Measurements from ENCODE around the gene CSMD2.

Gene CSMD2

GRCh38 chr1:33622757-33623156 lies 542.3 kb downstream of the CSMD2 start:
- no peak for DNase-seq

GRCh38 chr1:33618636-33619035 lies 546.4 kb downstream of the CSMD2 start:
- DNase-seq, result no peak

DNA sequence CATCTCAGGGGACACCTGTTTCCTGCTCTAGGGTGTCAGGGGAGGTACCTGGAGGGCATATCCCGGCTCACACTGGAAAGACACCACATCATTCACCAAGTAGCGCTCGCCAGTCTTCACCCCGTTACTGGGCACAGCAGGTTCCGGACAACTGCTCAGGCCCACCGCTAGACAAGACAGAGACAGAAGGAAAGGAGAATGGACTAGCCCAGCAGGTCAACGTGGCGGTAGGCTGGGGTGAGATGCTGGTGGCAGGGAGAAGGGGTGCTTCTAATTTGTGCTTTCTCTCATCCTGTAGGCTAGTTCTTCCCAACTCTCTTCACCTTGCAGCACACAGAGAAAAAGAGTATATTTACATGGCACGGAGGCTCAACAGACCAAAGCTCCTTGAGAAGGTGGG lies 547.6 kb downstream of the CSMD2 start:
- DNase-seq, result no peak

DNA sequence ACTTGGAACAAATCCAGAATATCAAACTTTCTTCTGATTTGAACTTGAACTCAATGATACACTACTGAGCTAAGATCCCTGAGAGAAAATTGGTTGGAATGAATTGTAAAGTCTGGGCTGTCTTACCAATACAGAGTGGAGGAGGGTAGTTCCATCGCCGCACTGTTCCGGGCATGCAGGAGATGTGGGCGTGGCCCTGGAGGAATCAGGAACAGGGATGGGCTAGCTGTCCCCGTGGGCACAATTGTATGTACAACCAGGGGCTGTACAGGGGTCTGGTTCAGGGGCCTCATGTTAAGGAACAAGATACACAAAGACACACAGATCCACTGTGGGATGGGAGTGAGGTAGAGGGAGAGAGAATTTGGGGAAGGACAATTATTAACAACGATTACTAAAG lies 548.2 kb downstream of the CSMD2 start:
- DNase-seq, result no peak

DNA sequence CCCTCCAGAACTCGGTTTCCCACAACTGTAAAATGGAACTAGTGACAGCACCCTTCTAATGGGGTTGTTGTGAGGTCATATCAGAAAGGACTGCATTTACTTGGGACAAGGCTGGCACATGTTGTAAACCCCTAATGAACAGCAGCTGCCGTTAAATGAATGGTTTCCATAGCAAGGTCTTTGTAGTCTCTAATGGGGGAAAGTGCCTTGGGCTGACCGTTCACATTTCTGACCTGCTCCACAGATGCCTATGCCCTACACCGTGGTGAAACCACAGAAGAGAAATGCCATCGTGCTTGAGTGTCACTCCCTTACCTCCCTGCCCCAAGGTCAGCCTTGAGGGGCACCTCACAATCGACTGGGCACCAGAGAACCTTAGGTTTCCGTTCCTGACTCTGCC lies 549.5 kb downstream of the CSMD2 start:
- DNase-seq, result no peak

DNA sequence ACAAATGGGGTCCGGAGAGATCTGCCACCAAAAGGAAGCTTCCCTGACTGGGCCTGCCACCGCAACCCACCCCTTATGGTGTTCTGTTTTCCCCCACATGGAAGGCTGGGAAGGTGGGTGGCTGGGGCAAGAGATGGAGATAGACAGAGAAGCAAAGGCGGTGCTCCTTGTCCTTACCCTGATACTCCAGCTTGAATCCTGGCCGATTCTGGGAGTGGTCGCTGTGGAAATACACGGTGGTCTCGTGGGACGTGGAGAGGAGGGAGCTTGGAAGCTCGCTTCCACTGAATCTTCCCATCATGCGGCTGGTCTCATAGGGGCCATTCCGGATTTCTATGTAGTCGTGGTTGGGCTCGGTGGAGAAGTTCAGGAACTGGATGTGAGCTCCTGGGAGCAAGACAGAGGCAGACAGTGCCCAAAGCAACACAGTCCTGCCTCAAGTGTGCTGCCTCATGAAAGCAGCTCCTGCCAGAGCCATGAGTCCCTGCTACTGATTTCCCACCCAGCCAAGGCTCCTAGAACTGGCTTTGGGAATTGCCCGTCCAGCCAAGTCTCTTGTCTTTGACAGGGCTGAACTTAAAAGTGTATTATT lies 554.1 kb downstream of the CSMD2 start:
- no peak for DNase-seq

- no peak for DNase-seq
These were observed 554.6 kb downstream of the CSMD2 start for GRCh38 chr1:33610391-33610790.

DNA sequence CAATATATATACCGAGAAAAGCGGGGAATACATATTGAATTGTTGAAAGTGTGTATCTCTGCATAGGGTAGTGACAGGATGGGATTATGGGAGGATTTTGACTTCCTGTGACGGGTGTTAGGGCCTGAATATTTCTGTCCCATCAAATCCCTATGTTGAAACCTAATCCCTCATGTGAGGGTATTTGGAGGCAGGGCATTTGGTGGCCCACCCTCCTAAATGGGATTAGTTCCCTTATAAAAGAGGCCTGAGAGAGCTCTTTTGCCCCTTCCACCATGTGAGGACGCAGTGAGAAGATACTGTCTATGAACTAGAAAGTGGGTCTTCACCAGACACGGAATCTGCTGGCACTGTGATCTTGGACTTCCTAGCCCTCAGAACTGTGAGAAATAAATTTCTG lies 555.3 kb downstream of the CSMD2 start:
- no peak for DNase-seq

DNA sequence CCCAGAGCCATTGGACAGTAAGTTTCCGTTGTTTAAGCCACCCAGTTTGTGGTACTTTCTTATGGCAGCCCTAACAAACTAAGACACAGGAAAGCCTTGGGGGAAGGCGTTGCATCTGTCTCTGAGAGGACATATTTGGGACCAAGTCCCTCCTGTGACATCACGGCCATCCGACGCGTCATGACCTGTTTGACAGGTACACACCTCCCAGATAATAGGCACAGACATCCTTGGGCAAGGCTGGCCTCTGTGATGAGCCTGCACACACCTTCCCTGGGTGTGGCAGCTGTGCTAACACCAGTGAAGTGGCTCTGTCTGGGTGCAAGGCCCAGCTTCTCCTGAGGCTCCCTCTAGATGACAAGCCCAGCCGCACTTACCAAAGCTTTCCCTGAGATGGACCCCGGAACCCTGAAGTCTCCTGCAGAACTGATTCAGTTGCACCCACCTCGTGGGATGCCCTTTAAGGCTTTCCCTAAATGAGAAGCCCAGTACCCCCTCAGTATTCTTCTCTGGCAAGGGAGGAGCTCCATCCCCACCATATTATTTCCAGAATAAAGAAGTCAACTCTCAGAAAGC lies 556.1 kb downstream of the CSMD2 start:
- no peak for DNase-seq

GRCh38 chr1:33607444-33608005 lies 557.5 kb downstream of the CSMD2 start:
- DNase-seq, result no peak

GRCh38 chr1:33606272-33606671 lies 558.8 kb downstream of the CSMD2 start:
- DNase-seq, result no peak

DNA sequence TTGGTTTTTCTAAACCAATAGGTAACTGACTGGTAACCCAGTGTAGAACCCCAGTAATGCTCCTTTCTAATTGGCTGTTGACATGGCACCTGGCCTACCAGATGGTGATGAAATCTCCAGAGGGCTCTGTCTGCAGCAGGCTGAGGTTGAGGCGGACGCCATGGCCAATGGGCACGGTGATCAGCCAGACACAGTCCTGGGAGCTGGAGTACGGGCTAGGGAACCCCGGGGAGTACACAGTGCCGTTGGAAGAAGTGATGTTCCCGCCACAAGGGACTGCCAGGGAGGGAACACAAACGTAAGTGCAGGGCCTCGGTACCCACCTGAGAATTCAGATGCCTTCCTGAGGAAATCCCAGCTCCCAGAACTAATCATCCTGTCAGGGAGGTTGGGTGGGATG lies 562.8 kb downstream of the CSMD2 start:
- no peak for DNase-seq

DNA sequence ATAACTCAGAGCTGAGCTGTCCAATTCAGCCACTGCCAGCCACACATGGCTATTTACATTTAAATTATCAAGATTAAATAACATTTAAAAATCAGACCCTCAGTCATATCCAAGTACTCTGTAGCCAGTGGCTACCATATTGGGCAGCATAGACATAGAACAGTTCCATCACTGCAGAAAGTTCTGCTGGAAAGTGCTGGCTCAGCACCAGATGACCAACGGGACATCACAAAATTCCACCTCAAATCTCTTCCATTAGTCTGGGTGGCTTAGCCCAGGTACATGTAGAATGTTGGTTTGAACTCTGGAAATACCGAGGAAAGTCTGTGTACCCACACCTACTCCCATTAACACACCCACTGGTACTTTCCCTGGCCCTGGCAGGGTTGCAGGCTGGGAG lies 563.3 kb downstream of the CSMD2 start:
- DNase-seq, result no peak

DNA sequence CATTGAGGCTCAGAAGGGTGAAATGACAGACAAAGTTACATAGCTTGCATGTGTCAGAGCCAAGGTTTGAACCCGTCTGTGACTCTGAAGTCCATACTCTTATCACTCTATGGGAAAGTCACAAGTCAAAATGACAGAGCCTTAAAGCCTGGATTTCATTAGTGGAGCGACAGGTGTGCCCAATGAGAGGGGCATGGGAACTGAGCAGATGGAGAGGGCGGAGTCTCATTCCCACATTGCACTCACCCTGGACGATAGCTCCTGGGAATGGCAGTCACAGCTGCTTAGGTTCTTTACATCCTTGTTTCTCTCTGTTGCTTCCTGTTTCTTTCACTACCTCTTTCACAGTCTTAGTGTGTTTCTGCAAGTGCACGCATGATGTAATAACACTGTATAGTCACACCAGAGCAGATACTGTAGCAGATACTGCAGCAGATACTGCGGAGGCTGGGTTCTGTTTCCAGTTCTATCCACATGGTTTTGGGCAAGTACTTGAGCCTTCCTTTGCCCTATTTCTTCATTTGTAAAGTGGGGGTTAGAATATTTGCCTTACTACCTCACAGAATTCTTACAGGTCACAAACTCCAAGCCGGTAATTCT lies 565.4 kb downstream of the CSMD2 start:
- no peak for DNase-seq

GRCh38 chr1:33588726-33589125 lies 576.3 kb downstream of the CSMD2 start:
- DNase-seq, result no peak

- no peak for DNase-seq
These were observed 578.2 kb downstream of the CSMD2 start for GRCh38 chr1:33586795-33587194.

- DNase-seq, result no peak
These were observed 578.9 kb downstream of the CSMD2 start for GRCh38 chr1:33586106-33586505.

DNA sequence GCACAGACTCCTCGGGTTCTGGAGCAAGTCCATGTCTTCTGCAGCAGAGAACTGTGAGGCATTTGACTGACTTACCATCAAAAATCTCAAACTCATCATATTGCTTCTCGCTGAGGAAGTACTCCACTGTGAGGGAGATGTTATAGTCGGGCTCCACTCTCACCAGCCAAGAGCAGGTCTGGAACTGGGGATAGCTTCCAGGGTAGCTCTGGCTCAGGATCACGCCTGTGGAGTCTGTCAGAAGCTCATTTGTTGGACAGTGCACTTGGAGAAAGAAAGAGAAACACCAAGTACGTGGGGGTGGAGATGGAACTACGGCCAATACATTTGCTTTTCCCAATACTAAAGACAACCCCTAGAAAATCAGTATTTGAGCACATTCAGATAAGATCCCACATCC lies 581.5 kb downstream of the CSMD2 start:
- DNase-seq, result no peak

DNA sequence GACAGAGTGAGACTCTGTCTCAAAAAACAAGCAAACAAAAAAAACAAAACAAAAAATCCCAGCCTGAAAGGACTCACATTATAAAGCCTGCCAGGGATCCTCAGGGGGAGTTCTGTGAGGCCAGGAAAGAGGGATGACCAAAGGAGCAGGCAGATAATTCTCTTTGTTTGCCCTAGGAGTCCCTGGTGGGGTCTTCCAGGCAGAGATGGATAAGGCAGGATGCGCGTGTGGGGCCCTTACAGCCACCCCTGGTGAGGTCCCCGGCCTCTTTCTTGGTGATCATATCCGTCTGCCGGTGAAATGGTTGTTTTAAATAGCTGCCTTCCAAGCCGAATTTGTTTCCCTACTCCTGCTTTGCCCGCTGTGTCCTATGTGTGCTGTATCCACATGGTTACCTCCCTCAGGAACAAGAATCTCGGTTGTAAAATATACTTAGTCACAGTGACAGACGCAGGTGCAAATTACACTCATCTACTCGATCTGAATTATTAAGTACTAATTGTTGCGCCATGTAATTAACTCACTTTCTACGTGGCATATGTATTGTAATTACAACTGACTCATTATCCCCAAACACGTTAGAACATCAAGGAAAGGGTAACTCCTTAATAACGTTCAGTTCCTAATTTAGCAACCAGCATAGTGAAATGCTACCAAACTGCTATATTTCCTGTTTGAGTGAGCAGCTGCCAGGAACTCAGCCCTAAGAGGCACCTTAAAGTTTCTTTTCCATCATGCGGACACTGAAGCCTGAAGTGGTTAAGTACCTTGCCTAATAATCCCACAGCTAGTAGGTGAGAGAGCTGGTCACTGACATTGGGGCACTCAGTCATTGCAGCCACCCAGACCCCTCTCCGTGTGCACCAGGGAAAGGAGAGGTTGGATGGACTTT lies 586.2 kb downstream of the CSMD2 start:
- DNase-seq, result no peak

DNA sequence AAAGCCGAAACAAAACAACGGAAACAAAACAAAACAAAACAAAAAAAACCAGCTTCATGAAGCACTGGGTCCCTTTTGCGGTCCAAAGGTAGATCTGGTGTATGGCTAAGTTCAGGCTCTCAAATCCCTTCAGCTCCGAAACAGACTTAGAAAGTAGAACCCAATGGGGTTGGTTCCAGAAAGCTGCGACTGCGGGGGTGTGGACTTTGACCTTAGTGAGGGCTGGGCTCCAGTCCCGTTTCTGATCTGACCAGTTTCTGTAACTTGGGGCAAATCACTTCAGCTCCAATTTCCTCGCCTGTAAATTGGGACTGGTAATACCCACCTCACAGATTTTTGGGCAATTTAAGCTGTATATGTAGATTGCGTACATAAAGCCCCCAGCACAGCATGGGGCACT lies 587.4 kb downstream of the CSMD2 start:
- no peak for DNase-seq

DNA sequence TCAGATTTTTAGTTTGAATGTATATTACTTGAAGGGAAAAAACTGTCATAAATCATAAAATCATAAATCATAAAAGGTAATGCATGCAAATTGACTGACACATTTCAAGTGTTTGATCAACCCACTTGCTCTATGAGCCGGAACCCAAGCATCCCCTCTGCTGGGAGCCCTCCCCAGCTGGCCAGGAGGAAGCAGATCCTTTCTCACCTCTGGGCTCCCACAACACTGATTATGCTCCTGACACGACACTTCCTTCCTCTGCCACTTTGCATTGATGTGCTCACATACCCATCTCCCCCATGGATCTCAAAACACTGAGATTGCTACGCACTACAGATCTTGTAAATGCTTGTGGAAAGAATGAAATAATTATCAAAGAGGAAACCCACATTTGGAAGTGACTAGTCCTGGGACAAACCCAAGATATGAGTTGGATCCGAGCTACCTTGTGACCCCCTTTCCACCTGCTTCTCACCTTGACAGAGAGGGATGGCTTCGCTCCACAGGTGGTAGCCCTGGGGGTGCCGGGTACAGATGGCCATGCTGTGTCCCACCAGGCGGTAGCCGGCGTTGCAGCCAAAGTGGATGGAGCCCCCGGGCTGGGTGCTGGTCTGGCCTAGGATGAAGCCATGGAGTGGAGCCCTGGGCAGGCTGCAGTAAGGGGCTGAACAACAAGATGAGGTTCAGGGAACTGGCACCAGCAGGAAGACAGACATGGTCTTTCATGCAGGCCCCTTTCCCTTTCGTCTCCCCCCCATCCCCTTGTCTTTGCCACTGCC lies 588.0 kb downstream of the CSMD2 start:
- DNase-seq, result no peak

DNA sequence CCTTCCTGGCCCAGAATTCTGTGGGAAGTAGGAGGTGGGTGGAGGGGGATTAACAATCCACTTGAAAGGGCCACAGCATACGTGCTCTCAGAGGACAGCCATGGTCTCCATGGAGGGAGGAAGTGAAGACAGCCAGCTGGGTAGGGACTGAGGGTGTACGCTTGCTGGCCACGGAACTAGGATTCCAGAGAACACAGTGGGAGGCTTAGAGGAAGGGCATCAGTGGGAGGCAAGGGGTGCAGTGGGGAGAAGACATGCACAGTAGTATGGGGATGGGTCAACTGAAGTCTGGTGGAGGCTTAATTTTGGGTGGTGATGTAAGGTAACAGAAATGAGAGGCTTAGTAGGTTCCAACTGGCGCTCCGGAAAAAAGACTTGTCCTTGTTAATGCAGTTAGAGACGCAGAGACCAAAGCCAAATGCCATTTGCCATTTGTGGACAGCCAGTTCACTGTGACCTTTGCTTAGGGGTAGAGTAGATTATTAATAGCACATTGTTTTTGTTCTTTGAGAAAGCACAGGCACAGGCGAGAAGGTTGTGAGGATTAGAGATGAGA lies 589.6 kb downstream of the CSMD2 start:
- no peak for DNase-seq

Data from activated CD8-positive, alpha-beta memory T cell treated with anti-CD3 and anti-CD28 coated beads for 24 hours (primary cell).